NK-92 treated with Interleukin-12 subunit alpha and Interleukin-12 subunit beta, amount 100 ng/mL, for 24 hours (cell line): ENCODE measurements around the gene USP5.
"Not testable (repeated sequence)": the region's sequence is repeated elsewhere in the genome, so short reads cannot be mapped to it uniquely, and the experiment has no call there.

Experiments used
- DNase-seq: peaks from one replicate; lab custom pipeline; 2025; lab: John Stamatoyannopoulos, UW

Gene USP5

GRCh38 chr12:6840761-6841515, 11.0 kb upstream of the USP5 start, which contains the start of gene GNB3:
Gene GNB3, plus strand, starts transcription at chr12:6840925. Its CDS starts 363 bp downstream, at chr12:6841288.
- no peak for DNase-seq

GRCh38 chr12:6842075-6842474, 9.9 kb upstream of the USP5 start:
- no peak for DNase-seq

DNA sequence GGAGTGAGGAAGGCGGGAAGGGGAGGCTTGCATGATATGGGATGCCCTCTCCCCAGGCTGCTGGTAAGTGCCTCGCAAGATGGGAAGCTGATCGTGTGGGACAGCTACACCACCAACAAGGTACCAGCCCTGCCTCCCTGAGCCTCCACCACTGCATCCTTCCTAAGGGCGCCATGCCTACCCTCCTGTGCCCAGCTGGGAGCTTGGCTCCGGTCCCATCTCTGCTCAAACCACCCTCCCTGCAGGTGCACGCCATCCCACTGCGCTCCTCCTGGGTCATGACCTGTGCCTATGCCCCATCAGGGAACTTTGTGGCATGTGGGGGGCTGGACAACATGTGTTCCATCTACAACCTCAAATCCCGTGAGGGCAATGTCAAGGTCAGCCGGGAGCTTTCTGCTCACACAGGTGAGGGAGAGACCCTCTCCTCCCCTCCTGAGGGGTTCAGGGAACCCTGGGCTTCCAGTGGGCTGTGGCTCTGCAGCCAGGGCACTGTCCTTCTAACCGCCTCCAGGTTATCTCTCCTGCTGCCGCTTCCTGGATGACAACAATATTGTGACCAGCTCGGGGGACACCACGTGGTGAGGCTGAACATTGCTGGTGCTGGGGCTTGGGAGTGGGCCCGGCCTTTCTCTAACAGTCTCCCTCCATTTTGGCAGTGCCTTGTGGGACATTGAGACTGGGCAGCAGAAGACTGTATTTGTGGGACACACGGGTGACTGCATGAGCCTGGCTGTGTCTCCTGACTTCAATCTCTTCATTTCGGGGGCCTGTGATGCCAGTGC, 8.6 kb upstream of the USP5 start:
- DNase-seq: no peak

- no peak for DNase-seq
Measured at GRCh38 chr12:6845395-6845794, 6.6 kb upstream of the USP5 start.

- DNase-seq: no peak
Measured at GRCh38 chr12:6846316-6846869, 5.6 kb upstream of the USP5 start.

DNA sequence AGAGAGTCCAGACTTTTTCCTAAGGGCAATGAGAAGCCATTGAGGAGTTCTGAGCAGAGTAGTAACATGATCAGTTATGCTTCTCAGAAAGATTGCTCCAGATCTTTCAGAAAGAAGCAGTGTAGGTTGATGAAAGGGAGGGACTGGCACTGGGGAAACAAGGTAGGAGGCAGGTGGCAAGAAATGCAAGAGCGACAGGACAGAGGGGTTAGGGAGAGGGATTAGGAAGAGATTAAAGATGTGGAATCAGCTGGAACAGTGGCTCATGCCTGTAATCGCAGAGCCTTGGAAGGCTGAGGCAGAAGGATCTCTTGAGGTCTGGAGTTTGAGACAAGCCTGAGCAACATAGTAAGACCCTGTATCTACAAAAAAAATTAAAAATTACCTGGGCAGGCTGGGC, 4.3 kb upstream of the USP5 start:
- DNase-seq: no peak

DNA sequence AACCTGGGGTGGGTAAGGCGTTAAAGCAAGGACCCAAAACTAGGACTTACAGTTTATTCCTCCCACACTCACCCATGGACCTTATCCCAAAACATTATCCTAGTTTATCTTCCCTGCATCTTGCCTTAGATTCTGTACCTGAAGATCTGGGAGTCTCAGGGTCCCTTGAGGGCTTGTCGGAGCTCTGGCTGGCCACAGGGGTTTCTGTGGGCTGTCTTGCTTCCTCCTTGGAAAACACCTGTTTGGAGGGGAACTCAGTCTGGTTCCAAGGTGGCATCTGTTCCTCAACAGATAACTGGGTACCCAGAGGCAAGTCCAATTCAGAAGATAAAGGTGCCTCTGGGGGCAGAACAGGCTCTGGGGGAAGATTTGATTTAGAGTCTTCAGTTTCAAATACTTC, 2.5 kb upstream of the USP5 start:
- DNase-seq: no peak

GRCh38 chr12:6849976-6850560, 1.9 kb upstream of the USP5 start:
- no peak for DNase-seq

GRCh38 chr12:6850796-6851152, 1.2 kb upstream of the USP5 start:
- DNase-seq: no peak

GRCh38 chr12:6851153-6851920, 613 bp upstream of the USP5 start, which contains the start of gene CDCA3:
Gene CDCA3, minus strand, starts transcription at chr12:6851286. Its CDS starts 334 bp downstream, at chr12:6850952.
- DNase-seq: peak; percentile 78

- peak; percentile 13 for DNase-seq
Measured at GRCh38 chr12:6852651-6853354, 853 bp downstream of the USP5 start.

DNA sequence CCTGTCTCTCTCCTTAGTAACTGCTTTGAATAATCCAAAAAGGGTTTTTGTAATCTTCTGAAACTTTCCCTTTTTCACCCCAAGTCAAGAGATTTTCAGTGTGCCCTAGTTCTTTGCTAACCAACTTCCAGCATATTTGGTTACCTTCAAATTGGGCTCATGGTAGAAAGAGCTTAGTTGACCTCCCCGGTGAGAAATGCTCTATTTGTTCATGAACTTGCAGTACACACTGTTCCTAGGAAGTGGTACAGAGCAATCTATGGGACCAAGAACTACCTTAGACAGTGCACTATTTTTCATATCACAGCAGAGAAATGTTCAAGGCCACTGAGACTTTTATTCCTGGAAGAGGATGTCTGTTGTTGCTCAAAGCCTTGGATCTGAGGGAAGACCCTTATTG, 1.7 kb downstream of the USP5 start:
- DNase-seq: no peak

- DNase-seq: no peak
Measured at GRCh38 chr12:6854036-6854435, 2.1 kb downstream of the USP5 start.

- DNase-seq: no peak
Measured at GRCh38 chr12:6855322-6855721, 3.4 kb downstream of the USP5 start.

- no peak for DNase-seq
Measured at GRCh38 chr12:6858799-6859198, 6.8 kb downstream of the USP5 start.

- DNase-seq: no peak
Measured at GRCh38 chr12:6860116-6860515, 8.2 kb downstream of the USP5 start.

- no peak for DNase-seq
Measured at GRCh38 chr12:6860942-6861341, 9.0 kb downstream of the USP5 start.

DNA sequence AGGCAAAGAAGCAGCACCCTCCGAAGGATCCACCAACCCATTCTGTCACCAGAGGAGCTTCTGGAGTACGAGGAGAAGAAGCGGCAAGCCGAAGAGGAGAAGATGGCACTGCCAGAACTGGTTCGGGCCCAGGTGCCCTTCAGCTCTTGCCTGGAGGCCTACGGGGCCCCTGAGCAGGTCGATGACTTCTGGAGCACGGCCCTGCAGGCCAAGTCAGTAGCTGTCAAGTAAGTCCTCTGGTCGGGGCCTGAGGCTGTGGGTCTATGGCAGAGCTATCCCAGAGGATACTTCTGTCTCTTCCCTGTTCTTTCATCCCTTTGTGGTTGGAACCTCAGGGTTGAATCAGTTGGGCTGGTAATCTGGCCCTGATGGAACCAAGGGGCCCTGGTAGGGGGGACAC, 9.4 kb downstream of the USP5 start:
- DNase-seq: no peak

DNA sequence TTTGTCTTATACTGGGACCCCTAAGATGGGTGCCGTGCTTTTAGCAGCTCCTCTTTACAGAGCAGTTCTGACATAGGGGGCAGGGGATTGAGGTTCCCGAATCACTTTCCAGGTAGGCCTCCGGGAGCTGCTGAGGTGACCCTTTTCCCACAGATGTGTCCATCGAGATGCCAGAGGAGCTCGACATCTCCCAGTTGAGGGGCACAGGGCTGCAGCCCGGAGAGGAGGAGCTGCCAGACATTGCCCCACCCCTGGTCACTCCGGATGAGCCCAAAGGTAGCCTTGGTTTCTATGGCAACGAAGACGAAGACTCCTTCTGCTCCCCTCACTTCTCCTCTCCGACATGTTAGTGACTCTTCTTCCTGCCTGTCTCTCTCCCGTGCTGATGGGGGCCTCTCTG, 11.1 kb downstream of the USP5 start:
- DNase-seq: no peak

GRCh38 chr12:6863586-6864321, 11.8 kb downstream of the USP5 start:
- no peak for DNase-seq

GRCh38 chr12:6865307-6865706, 13.4 kb downstream of the USP5 start:
- DNase-seq: not testable (repeated sequence)
